H9 (cell line): ENCODE data around the gene PRSS1. TPM values are rescaled to one million over a fixed set of nuclear protein-coding genes. Genes with fewer than 3 reads are reported as not detected.

ENCODE experiments used
- DNase-seq: peaks from one replicate; pipeline ENCODE4 v3.0.0-alpha.2; 2017
- H2AFZ ChIP-seq: one replicate; pipeline ENCODE4 v1.6.1; 2013; ENCODE audit warnings: mild to moderate bottlenecking, low read length, control low read depth, moderate library complexity
- H2AK5ac ChIP-seq: 2 replicates; pipeline ENCODE4 v1.6.1; 2013; ENCODE audit warnings: low read length, control low read depth, mixed read lengths; ENCODE audit not compliant: insufficient read length
- H2BK120ac ChIP-seq: one replicate; pipeline ENCODE4 v1.6.1; 2013; ENCODE audit warnings: low read depth, mild to moderate bottlenecking, low read length, control low read depth, inconsistent platforms; ENCODE audit not compliant: poor library complexity, severe bottlenecking
- H2BK12ac ChIP-seq: 2 replicates; pipeline ENCODE4 v1.6.1; 2013; ENCODE audit warnings: low read length, control low read depth, mixed read lengths, low read depth; ENCODE audit not compliant: insufficient read length
- H2BK15ac ChIP-seq: 2 replicates; pipeline ENCODE4 v1.6.1; 2013; ENCODE audit warnings: low read depth, low read length, control low read depth
- H2BK20ac ChIP-seq: one replicate; pipeline ENCODE4 v1.6.1; 2013; ENCODE audit warnings: low read depth, mild to moderate bottlenecking, low read length, control low read depth, inconsistent platforms; ENCODE audit not compliant: poor library complexity, severe bottlenecking
- H2BK5ac ChIP-seq: 2 replicates; pipeline ENCODE4 v1.6.1; 2013; ENCODE audit warnings: low read length, control low read depth, mixed read lengths; ENCODE audit not compliant: insufficient read length
- H3K14ac ChIP-seq: 2 replicates; pipeline ENCODE4 v1.6.1; 2013; ENCODE audit warnings: low read length, control low read depth; ENCODE audit not compliant: insufficient read depth
- H3K18ac ChIP-seq: 2 replicates; pipeline ENCODE4 v1.6.1; 2013; ENCODE audit warnings: low read depth, mild to moderate bottlenecking, mixed read lengths, low read length, control low read depth; ENCODE audit not compliant: insufficient read length
- H3K23ac ChIP-seq: 2 replicates; pipeline ENCODE4 v1.6.1; 2013; ENCODE audit warnings: low read length, control low read depth, mixed read lengths, low read depth; ENCODE audit not compliant: insufficient read length
- H3K23me2 ChIP-seq: 2 replicates; pipeline ENCODE4 v1.6.1; 2013; ENCODE audit warnings: low read depth, mild to moderate bottlenecking, mixed read lengths, low read length, control low read depth; ENCODE audit not compliant: insufficient read length, poor library complexity, severe bottlenecking
- H3K27ac ChIP-seq: 2 replicates; pipeline ENCODE4 v1.5.1; 2013; ENCODE audit warnings: low read length, control low read depth, mixed read lengths, low read depth; ENCODE audit not compliant: insufficient read length
- H3K27me3 ChIP-seq: 2 replicates; pipeline ENCODE4 v1.6.1; 2013; ENCODE audit warnings: low read length, control low read depth, inconsistent platforms; ENCODE audit not compliant: insufficient read depth
- H3K4ac ChIP-seq: 2 replicates; pipeline ENCODE4 v1.6.1; 2013; ENCODE audit warnings: low read depth, mild to moderate bottlenecking, control low read depth, inconsistent platforms, low read length, moderate library complexity
- H3K4me1 ChIP-seq: 2 replicates; pipeline ENCODE4 v1.6.1; 2013; ENCODE audit warnings: low read length, control low read depth, inconsistent platforms; ENCODE audit not compliant: insufficient read depth
- H3K4me2 ChIP-seq: 2 replicates; pipeline ENCODE4 v1.6.1; 2013; ENCODE audit warnings: low read length, control low read depth, mixed read lengths; ENCODE audit not compliant: insufficient read length, insufficient read depth
- H3K56ac ChIP-seq: 2 replicates; pipeline ENCODE4 v1.6.1; 2013; ENCODE audit warnings: low read depth, mild to moderate bottlenecking, mixed read lengths, low read length, control low read depth; ENCODE audit not compliant: insufficient read length
- H3K79me1 ChIP-seq: 2 replicates; pipeline ENCODE4 v1.6.1; 2013; ENCODE audit warnings: low read depth, mild to moderate bottlenecking, moderate library complexity, low read length, control low read depth, inconsistent platforms; ENCODE audit not compliant: insufficient read depth, poor library complexity, severe bottlenecking
- H3K79me2 ChIP-seq: 2 replicates; pipeline ENCODE4 v1.6.1; 2013; ENCODE audit warnings: low read length, control low read depth, inconsistent platforms; ENCODE audit not compliant: insufficient read depth
- H3K9ac ChIP-seq: 2 replicates; pipeline ENCODE4 v1.6.1; 2013; ENCODE audit warnings: low read length, control low read depth, mixed read lengths; ENCODE audit not compliant: insufficient read length; ENCODE audit errors: extremely low read depth
- H3K9me3 ChIP-seq: one replicate; pipeline ENCODE4 v1.6.1; 2013; ENCODE audit warnings: low read depth, low read length, inconsistent platforms; ENCODE audit not compliant: control insufficient read depth
- H3T11ph ChIP-seq: one replicate; pipeline ENCODE4 v1.6.1; 2013; ENCODE audit warnings: mild to moderate bottlenecking, low read length, control low read depth, inconsistent platforms
- H4K20me1 ChIP-seq: one replicate; pipeline ENCODE4 v1.6.1; 2013; ENCODE audit not compliant: control insufficient read depth, insufficient read length, insufficient read depth
- H4K5ac ChIP-seq: 2 replicates; pipeline ENCODE4 v1.6.1; 2013; ENCODE audit warnings: low read depth, mild to moderate bottlenecking, mixed read lengths, low read length, control low read depth; ENCODE audit not compliant: insufficient read length
- H4K8ac ChIP-seq: replicated peaks from 2 replicates; pipeline ENCODE4 v1.6.1; 2013; ENCODE audit warnings: low read length, control low read depth, mixed read lengths, low read depth; ENCODE audit not compliant: insufficient read length
- H4K91ac ChIP-seq: 2 replicates; pipeline ENCODE4 v1.6.1; 2013; ENCODE audit warnings: low read depth, mild to moderate bottlenecking, moderate library complexity, mixed read lengths, low read length, control low read depth; ENCODE audit not compliant: insufficient read length
- H3K27ac Mint-ChIP-seq, 3 experiments: 2 replicates in 2 of 3; 3 replicates in 1 of 3; pipeline ENCODE4 v1.8.0; 2020 to 2021; ENCODE audit warnings: mixed read lengths in 3 of 3, mild to moderate bottlenecking in 1 of 3, moderate library complexity in 1 of 3
- H3K27me3 Mint-ChIP-seq: 2 replicates; pipeline ENCODE4 v1.8.0; 2021; ENCODE audit warnings: low read depth, mild to moderate bottlenecking, moderate library complexity, mixed read lengths
- H3K36me3 Mint-ChIP-seq, 3 experiments: 2 replicates in 2 of 3; 3 replicates in 1 of 3; pipeline ENCODE4 v1.8.0; 2020 to 2021; ENCODE audit warnings: low read depth in 3 of 3, mixed read lengths in 3 of 3; ENCODE audit not compliant: insufficient read depth in 1 of 3
- H3K4me1 Mint-ChIP-seq, 2 experiments: 2 replicates each; pipeline ENCODE4 v1.8.0; 2020; ENCODE audit warnings: mixed read lengths in 2 of 2
- H3K4me3 Mint-ChIP-seq, 2 experiments: 2 replicates in 1 of 2; 3 replicates in 1 of 2; pipeline ENCODE4 v1.8.0; 2020 to 2021; ENCODE audit warnings: mild to moderate bottlenecking in 2 of 2, mixed read lengths in 2 of 2, moderate library complexity in 1 of 2
- H3K9me3 Mint-ChIP-seq, 2 experiments: 2 replicates in 1 of 2; 3 replicates in 1 of 2; pipeline ENCODE4 v1.8.0; 2020; ENCODE audit warnings: mild to moderate bottlenecking in 2 of 2, mixed read lengths in 2 of 2, moderate library complexity in 1 of 2
- WGBS: extraction: QIAGEN DNeasy Blood & Tissue Kit; methylation state at CpG from one replicate; pipeline ENCODE4 v1.1.7; 2013; ENCODE audit warnings: missing lambda C conversion rate, low lambda C conversion rate, mixed read lengths; ENCODE audit not compliant: insufficient read length; ENCODE audit errors: extremely low coverage; 5-methylcytosine and 5-hydroxymethylcytosine counted together
- total RNA-seq: library from RNA; stranded (reverse); gene quantifications from 2 replicates; pipeline ENCODE4 v1.2.1, GENCODE V29; 2021
- TF ChIP-seq, protein P1 (sequence below): fragments of 200-600 bp; sonication (generic); conservative IDR thresholded peaks from 3 replicates; pipeline ENCODE4 v1.8.0; 2021; ENCODE audit warnings: antibody characterized with exemption, mild to moderate bottlenecking

PRSS1 gene
- total RNA-seq, 1 experiment from 2014 or later = not detected

DNA sequence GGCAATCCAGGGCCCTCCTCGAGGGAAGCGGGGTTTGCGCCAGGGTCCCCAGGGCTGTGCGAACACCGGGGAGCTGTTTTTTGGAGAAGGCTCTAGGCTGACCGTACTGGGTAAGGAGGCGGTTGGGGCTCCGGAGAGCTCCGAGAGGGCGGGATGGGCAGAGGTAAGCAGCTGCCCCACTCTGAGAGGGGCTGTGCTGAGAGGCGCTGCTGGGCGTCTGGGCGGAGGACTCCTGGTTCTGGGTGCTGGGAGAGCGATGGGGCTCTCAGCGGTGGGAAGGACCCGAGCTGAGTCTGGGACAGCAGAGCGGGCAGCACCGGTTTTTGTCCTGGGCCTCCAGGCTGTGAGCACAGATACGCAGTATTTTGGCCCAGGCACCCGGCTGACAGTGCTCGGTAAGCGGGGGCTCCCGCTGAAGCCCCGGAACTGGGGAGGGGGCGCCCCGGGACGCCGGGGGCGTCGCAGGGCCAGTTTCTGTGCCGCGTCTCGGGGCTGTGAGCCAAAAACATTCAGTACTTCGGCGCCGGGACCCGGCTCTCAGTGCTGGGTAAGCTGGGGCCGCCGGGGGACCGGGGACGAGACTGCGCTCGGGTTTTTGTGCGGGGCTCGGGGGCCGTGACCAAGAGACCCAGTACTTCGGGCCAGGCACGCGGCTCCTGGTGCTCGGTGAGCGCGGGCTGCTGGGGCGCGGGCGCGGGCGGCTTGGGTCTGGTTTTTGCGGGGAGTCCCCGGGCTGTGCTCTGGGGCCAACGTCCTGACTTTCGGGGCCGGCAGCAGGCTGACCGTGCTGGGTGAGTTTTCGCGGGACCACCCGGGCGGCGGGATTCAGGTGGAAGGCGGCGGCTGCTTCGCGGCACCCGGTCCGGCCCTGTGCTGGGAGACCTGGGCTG, 47.5 kb downstream of the PRSS1 start:
- Histone ChIP-seq H2BK120ac (no peak overlapping the region), H3K4me2 (peak overlapping the region; percentile 43), H3K79me2 (no peaks in the 10 kb centered on the region), H3K56ac (no peak overlapping the region), H3K27ac (no peak overlapping the region), H3K79me1 (no peaks in the 10 kb centered on the region), H3K9me3 (no peaks in the 10 kb centered on the region), H2BK20ac (no peak overlapping the region), H3K4me1 (peaks cover 12% of the 10 kb centered on the region; the same call in 1 of the 2 replicates), H2AFZ (no peak overlapping the region), H2BK12ac (no peak overlapping the region), H4K91ac (no peak overlapping the region), H3K23me2 (peaks cover 15% of the 10 kb centered on the region), H2BK15ac (no peak overlapping the region), H3K18ac (no peak overlapping the region), H3K27me3 (peaks cover 20% of the 10 kb centered on the region; the same call in 1 of the 2 replicates), H4K8ac (no peak overlapping the region), H4K5ac (no peak overlapping the region), H2BK5ac (no peak overlapping the region), H3K14ac (peak overlapping the region; percentile 20), H3K4ac (no peak overlapping the region), H2AK5ac (no peak overlapping the region), H3T11ph (no peak overlapping the region), H3K9ac (peak overlapping the region; percentile 66), H4K20me1 (no peaks in the 10 kb centered on the region), H3K23ac (no peak overlapping the region)
- peak; percentile 47 for DNase-seq
- peaks cover 91% of the 10 kb centered on the region for H3K27me3 Mint-ChIP-seq
- peaks cover 1 to 3% (median 2%) of the 10 kb centered on the region in 3 experiments; a peak in 5 of 7 replicates for H3K36me3 Mint-ChIP-seq
- peaks cover 54 to 58% of the 10 kb centered on the region in 2 experiments for H3K4me1 Mint-ChIP-seq
- no CpG with 5 or more reads among the region's 74 CpGs for WGBS
- peak overlapping the region in 1 of 3 experiments; percentile 23; a peak in 2 of 7 replicates for H3K27ac Mint-ChIP-seq
- no peaks in the 10 kb centered on the region for H3K9me3 Mint-ChIP-seq
- H3K4me3 Mint-ChIP-seq = peak overlapping the region; percentile 67 to 85
- TF ChIP-seq, protein P1, sequence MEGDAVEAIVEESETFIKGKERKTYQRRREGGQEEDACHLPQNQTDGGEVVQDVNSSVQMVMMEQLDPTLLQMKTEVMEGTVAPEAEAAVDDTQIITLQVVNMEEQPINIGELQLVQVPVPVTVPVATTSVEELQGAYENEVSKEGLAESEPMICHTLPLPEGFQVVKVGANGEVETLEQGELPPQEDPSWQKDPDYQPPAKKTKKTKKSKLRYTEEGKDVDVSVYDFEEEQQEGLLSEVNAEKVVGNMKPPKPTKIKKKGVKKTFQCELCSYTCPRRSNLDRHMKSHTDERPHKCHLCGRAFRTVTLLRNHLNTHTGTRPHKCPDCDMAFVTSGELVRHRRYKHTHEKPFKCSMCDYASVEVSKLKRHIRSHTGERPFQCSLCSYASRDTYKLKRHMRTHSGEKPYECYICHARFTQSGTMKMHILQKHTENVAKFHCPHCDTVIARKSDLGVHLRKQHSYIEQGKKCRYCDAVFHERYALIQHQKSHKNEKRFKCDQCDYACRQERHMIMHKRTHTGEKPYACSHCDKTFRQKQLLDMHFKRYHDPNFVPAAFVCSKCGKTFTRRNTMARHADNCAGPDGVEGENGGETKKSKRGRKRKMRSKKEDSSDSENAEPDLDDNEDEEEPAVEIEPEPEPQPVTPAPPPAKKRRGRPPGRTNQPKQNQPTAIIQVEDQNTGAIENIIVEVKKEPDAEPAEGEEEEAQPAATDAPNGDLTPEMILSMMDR = no peak
